HG03095 (cell line): Measurements from ENCODE around the gene HIVEP3.
A peak's percentile ranks its signal among the peaks of the same experiment; 100 is the strongest.
"Not testable (repeated sequence)": the region's sequence is repeated elsewhere in the genome, so short reads cannot be mapped to it uniquely, and the experiment has no call there.

Source experiments
- ATAC-seq: cut with Tn5 transposase; IDR thresholded peaks from one replicate; pipeline ENCODE4 v1.9.1; 2021; ENCODE audit warnings: moderate library complexity; ENCODE audit not compliant: unreplicated experiment

Gene HIVEP3

DNA sequence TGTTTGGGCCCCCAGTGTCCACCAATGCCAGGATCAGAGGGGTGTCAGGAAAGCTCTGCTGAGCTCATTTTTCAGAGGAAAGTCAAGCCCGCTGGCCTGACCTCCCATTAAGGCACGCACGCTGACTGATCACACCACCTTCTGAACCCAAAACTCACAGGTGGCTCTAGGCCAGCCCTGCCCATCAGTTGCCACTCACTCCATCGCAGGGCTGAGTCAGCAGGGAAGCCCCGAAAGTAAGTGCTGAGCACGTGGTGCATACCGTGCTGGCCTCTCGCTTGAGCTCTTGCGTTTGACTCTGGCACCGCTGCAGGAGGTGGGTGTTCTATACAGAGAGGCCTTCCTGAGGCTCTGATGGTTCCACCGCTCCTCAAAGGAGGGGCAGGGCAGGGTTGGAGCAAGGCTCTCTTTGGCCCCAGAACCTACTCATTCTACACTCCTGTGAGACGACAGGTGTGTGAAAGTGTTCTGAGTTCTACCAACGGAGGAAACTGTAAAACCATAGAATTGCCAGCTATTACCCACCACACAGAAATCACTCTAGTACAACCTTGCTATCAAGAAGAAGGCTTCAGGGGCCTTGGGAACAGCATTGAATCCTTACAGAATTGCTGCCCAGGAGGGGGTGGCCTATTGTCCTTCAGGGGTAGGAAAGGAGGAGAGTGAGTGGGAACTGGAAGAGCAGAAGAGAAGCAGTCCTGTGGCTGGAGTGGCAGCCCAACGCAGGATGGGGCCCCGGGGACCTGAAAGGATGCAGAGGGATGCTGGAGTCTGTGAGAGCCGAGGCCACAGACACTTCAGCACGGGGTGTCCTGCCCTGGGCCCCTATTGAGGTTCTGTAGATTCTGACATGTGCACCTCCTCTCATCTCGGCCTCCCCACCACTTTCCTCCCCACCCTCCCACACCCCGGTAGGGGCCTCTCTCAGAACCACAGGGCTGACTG is 219.5 kb downstream of the HIVEP3 start:
- peak; percentile 77 for ATAC-seq

- no peak for ATAC-seq
Measured at GRCh38 chr1:41696381-41696780, 222.3 kb downstream of the HIVEP3 start.

DNA sequence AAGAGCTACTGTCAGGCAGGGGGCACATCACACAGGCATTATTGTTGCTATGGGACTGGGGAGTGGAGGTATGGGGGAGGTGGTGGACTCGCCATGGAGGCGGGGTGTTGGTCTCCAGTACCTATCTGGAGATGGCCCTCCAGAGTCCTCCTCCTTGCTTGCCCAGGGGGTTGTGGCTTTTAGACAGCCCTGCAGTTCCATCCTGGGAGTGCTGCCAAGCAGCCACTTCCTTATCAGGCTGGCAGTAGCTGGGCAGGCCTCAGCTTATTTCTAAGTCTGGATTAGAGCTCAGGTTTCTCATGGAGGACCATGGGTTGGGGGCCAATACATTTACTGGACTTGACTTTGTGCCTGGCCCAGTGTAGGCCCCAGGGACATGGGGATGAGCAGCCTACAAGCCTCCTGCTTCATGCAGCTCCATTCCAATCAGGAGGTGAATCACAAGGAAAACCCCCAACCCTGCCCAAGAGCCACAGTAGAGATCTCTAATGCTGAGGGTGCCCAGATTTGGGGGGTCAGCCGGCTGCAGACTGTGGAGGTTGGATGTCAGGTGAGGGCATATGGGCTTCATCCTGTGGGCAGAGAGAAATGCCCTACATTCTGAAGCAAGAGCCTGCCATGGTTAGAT is 223.5 kb downstream of the HIVEP3 start:
- no peak for ATAC-seq

DNA sequence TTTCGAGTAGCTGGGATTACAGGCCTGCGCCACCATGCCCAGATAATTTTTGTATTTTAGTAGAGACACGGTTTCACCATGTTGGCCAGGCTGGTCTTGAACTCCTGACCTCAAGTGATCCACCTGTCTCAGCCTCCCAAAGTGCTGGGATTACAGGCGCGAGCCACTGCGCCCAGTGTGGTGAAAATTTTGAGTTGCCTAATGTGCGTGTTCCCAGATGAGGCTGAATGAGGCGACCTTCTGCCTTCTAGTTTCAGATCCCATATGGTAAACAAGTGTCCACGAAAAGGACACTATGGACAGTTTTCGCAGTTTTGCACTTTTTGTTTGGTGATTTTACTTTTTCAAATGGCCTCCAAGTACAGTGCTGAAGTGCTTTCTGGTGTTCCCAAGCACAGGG is 226.8 kb downstream of the HIVEP3 start:
- ATAC-seq, result not testable (repeated sequence)

GRCh38 chr1:41691424-41691823 is 227.3 kb downstream of the HIVEP3 start:
- ATAC-seq, result no peak

GRCh38 chr1:41690331-41690730 is 228.4 kb downstream of the HIVEP3 start:
- ATAC-seq, result no peak

- no peak for ATAC-seq
Measured at GRCh38 chr1:41689558-41689981, 229.2 kb downstream of the HIVEP3 start.

DNA sequence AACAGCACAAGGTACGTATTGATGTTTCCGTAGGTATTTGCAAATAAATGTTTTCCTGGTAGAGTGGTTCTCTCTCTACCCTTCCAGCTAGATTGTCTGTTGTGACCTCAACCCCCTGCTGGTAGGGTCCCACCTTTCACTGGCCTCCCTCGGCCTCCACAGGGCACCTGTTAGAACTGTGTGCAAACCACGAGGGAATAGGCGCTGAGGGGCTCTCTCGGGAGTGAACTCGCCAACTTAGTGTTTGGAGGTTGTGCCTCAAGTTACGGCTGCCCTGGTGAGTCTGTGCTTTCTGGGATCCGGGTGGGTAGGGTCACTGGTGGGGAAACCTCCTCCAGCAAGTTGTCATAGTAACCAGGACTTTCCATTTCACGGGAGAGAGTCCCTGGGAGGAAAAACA is 229.6 kb downstream of the HIVEP3 start:
- ATAC-seq, result no peak

- ATAC-seq, result no peak
Measured at GRCh38 chr1:41687007-41687406, 231.7 kb downstream of the HIVEP3 start.

- ATAC-seq, result no peak
Measured at GRCh38 chr1:41683681-41684500, 234.8 kb downstream of the HIVEP3 start.

DNA sequence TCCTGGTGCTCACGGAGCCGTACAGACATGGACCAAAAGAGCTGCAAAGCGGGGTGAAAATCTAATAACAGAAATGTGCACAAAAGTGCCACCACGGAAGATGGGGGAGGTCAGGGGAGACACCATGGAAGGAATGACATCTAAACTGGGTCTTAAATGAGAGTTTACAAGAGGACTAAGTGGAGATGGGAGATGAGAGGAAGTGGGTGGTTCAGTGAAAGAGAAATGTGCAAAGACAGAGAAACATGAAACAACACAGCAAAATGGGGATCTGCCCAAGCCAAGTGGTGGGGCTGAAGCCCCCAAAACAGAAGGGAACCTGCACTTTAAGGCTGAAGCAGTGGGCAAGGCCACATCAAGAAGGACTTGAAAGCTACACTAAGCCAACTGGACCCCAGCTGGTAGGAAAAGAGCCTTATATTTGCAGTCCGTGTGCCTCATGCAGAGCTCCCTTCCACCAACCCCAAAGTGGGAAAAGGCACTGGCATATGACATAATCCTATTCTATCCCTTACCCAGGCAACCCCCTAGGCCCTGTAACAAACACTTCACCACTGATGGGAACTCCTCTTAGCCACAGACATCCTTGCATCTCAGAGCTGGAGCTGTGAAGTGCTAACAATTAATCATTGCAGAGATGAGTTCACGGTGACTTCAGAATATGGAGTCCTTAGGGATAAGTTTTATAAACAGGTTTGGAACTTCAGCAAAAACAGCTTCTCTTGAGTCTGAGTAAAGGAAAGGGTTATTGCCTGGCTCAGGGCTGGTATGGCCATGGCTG is 235.7 kb downstream of the HIVEP3 start:
- no peak for ATAC-seq

DNA sequence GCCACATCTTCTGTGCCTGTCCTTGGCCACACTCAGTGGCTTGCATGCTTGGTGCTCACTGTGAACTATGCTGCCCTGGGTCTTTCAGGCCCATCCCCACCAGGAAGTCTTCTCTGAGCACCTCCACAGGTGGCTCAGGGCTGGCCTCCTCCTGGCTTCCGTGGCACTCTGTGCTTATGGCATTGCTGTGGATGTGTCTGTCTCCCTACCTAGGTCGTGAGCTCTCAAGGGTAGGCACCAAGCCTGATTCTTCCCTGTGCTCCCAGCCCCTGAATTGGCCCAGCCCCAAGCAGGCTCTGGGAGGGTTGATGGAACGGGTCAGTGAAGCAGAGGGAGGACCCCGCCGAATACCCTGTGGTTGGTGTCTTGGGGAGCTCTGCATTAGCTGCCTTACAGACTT is 236.6 kb downstream of the HIVEP3 start:
- ATAC-seq, result no peak

DNA sequence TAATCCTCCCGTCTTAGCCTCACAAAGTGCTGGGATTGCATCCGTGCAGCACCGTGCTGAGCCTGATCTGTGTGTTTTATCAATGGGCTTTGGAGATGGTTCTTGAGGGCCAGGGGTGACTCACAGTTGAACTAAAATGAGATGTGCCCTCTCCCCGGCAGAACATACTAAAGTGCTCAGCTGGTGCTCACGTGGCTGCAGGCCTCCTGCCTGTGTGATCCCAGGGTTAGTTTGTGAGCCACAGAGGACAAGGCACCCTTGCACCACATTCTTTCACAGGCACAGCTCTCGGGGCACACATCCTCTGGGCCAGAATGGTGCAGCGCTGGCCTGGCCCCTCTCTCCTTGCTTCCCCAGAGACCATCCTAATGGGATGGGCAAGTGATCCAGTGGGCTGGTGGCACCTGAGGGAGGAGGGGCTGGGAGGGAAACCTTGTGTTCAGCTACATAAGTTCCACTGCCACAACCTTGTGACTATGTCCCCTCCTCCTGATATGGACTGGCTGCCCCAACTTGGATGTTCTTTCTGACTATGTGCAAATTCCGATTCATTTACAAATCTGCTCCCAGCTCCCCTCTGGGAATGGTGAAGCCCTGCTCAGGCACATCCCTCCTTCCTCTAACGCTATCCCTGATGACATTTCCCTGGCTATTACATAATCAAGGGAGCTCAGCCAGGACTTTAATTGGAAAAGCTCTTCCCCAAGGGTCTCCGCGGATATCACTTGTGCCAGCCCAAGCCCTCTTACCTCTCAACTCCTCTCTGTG is 237.2 kb downstream of the HIVEP3 start:
- no peak for ATAC-seq

DNA sequence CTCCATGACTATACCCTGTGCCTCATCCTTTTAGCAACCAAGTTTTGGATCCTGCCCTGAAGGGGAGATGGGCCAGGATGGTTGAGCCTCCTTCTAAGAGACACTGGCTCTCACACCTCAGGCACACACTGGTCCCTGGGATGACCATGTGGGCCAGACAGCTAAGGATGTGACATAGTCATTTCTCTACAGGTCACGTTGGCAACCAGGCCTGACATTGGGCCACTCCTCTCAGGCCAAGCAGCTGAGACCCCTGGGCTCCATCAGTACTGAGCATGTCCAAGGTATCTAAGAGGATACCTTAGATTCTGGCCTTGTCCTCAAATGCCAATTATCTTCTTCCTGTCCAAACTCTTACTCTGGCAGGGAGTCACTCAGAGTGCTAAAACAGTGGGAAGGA is 238.7 kb downstream of the HIVEP3 start:
- no peak for ATAC-seq

DNA sequence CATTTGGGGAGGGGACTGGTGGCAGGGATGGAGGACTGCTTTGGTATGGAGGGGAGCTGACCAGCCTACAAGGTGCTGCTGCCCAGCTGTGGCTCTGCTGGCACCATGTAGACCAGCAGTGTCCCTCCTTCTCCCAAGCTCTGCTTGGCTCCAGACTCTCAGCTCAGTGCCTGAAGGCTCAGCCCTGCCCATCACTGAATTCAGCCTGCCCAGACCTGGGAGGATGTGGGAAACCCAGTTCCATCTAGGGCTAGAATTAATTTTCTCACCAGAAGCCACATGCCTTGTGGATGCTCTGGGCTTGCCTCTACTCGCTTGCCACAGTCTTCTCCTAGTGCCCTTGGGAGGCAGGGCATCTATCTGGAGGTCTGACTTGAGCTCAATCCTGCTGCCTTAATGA is 239.2 kb downstream of the HIVEP3 start:
- ATAC-seq, result no peak

GRCh38 chr1:41678111-41678878 is 240.4 kb downstream of the HIVEP3 start:
- ATAC-seq, result no peak

GRCh38 chr1:41677620-41678019 is 241.1 kb downstream of the HIVEP3 start:
- no peak for ATAC-seq

- no peak for ATAC-seq
Measured at GRCh38 chr1:41675401-41675800, 243.3 kb downstream of the HIVEP3 start.

DNA sequence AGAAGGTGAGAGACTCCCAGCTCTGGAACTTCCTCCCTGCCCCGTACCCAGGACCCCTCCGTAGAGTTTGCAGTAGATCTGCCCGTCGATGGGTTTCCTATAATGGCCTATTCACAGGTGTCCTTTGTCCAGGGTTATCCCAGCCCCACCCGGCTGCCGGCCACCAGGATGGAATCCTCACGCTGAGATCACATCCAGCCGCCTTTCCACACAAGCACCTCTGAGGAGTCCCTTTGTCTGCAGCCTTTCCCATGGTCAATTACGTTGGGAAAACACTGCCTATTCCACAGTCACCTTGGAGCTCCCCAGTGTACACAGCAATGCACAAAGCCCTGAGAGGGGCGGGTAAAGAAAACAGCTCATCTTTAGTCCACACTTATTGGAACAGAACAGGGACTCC is 244.2 kb downstream of the HIVEP3 start:
- no peak for ATAC-seq
